ENCODE measurements around the gene GLIS1. TPM values are rescaled to one million over a fixed set of nuclear protein-coding genes. Genes with fewer than 3 reads are reported as not detected.

GLIS1 gene
- total RNA-seq, 1 donor from 2014 or later: not detected

- TF ChIP-seq, protein P1, sequence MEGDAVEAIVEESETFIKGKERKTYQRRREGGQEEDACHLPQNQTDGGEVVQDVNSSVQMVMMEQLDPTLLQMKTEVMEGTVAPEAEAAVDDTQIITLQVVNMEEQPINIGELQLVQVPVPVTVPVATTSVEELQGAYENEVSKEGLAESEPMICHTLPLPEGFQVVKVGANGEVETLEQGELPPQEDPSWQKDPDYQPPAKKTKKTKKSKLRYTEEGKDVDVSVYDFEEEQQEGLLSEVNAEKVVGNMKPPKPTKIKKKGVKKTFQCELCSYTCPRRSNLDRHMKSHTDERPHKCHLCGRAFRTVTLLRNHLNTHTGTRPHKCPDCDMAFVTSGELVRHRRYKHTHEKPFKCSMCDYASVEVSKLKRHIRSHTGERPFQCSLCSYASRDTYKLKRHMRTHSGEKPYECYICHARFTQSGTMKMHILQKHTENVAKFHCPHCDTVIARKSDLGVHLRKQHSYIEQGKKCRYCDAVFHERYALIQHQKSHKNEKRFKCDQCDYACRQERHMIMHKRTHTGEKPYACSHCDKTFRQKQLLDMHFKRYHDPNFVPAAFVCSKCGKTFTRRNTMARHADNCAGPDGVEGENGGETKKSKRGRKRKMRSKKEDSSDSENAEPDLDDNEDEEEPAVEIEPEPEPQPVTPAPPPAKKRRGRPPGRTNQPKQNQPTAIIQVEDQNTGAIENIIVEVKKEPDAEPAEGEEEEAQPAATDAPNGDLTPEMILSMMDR (IDR thresholded peaks at IDR 0.05): no peak
- H3K9me3 Mint-ChIP-seq: no peaks in the 10 kb centered on the region
- ChIA-PET CTCF (no interaction called here), POLR2A (no interaction called here)
- intact Hi-C loops (cut with micrococcal nuclease): no loop called here
- no peaks in the 10 kb centered on the region for H3K36me3 Mint-ChIP-seq (ENCODE audit: low read depth)
- no peak overlapping the region for H3K4me3 Mint-ChIP-seq
- ATAC-seq (ENCODE audit: low read depth) (no peak), DNase-seq (no peak)
- H3K27ac Mint-ChIP-seq: no peak overlapping the region
- H3K4me1 Mint-ChIP-seq: no peaks in the 10 kb centered on the region
- peaks cover 10% of the 10 kb centered on the region for H3K27me3 Mint-ChIP-seq
These were observed 84.5 kb downstream of the GLIS1 start for GRCh38 chr1:53654216-53655210.

- no peaks in the 10 kb centered on the region for H3K4me1 Mint-ChIP-seq
- H3K27ac Mint-ChIP-seq: no peak overlapping the region
- no peak for DNase-seq
- intact Hi-C loops (cut with micrococcal nuclease): no loop called here
- ChIA-PET POLR2A (no interaction called here), CTCF (no interaction called here)
- no peak for ATAC-seq (ENCODE audit: low read depth)
- H3K36me3 Mint-ChIP-seq (ENCODE audit: low read depth): no peaks in the 10 kb centered on the region
- H3K9me3 Mint-ChIP-seq: no peaks in the 10 kb centered on the region
- TF ChIP-seq, protein P1 (IDR thresholded peaks at IDR 0.05): no peak
- no peak overlapping the region for H3K4me3 Mint-ChIP-seq
- H3K27me3 Mint-ChIP-seq: peaks cover 10% of the 10 kb centered on the region
These were observed 85.3 kb downstream of the GLIS1 start for GRCh38 chr1:53653631-53654030.

DNA sequence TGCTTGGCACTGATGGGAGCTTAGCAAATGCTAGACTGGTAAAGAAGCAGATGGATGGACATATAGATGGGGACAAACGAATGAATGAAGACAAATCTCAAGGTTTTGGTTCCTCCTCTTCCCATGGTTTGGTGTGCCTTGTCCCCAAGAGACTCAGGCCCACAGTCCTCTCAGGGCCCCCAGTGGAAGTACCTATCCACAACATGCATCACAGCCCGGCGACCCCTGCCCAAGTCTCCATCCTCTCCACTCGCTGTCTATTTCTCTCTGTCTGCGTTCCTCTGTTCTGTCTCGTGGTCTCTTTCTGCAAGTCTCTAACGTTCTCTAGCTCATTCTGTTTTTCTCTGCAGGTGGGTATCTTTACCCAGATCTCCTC lies 85.8 kb downstream of the GLIS1 start:
- intact Hi-C loops (cut with micrococcal nuclease): no loop called here
- Mint-ChIP-seq H3K4me3 (no peak overlapping the region), H3K27ac (no peak overlapping the region), H3K4me1 (no peaks in the 10 kb centered on the region), H3K27me3 (peaks cover 9% of the 10 kb centered on the region), H3K36me3 (ENCODE audit: low read depth) (no peaks in the 10 kb centered on the region), H3K9me3 (no peaks in the 10 kb centered on the region)
- DNase-seq (no peak), ATAC-seq (ENCODE audit: low read depth) (no peak)
- TF ChIP-seq, protein P1 (IDR thresholded peaks at IDR 0.05): no peak
- POLR2A ChIA-PET: no interaction called here
- CTCF ChIA-PET: no interaction called here

GRCh38 chr1:53652441-53653199 lies 86.3 kb downstream of the GLIS1 start:
- intact Hi-C loops (cut with micrococcal nuclease): no loop called here
- POLR2A ChIA-PET: no interaction called here

More at GRCh38 chr1:53652441-53653199, 86.3 kb downstream of the GLIS1 start:
- no peak overlapping the region for H3K4me3 Mint-ChIP-seq
- TF ChIP-seq, protein P1 (IDR thresholded peaks at IDR 0.05): no peak
- ATAC-seq (ENCODE audit: low read depth) (no peak), DNase-seq (no peak)
- no peaks in the 10 kb centered on the region for H3K36me3 Mint-ChIP-seq (ENCODE audit: low read depth)
- H3K4me1 Mint-ChIP-seq: no peaks in the 10 kb centered on the region
- H3K9me3 Mint-ChIP-seq: no peaks in the 10 kb centered on the region
- CTCF ChIA-PET: no interaction called here
- peaks cover 5% of the 10 kb centered on the region for H3K27me3 Mint-ChIP-seq
- H3K27ac Mint-ChIP-seq: no peak overlapping the region
